Activated CD4-positive, CD25-positive, alpha-beta regulatory T cell treated with anti-CD3 and anti-CD28 coated beads, Interleukin-2, amount 50 U/mL, for 24 hours (primary cell): ENCODE measurements around the gene SLC25A4.

Experiments
- ATAC-seq, 2 donors: fragments of 150-1000 bp; cut with Tn5 transposase; one replicate each; pipeline ENCODE4 v1.10.0; 2021; ENCODE audit warnings: mild to moderate bottlenecking in 1 of 2, moderate library complexity in 1 of 2

Gene SLC25A4

GRCh38 chr4:185122681-185123345 is 20.3 kb upstream of the SLC25A4 start:
- no peak for ATAC-seq

- ATAC-seq = no peak
These were observed 19.1 kb upstream of the SLC25A4 start for GRCh38 chr4:185124006-185124405.

- peak; percentile 14 to 22 for ATAC-seq
These were observed 15.8 kb upstream of the SLC25A4 start for GRCh38 chr4:185127021-185127925.

- peak; percentile 55 to 63 for ATAC-seq
These were observed 14.6 kb upstream of the SLC25A4 start for GRCh38 chr4:185128272-185129119.

GRCh38 chr4:185134307-185134869 is 8.7 kb upstream of the SLC25A4 start:
- peak; percentile 45 to 51 for ATAC-seq

- ATAC-seq = no peak
These were observed 5.7 kb upstream of the SLC25A4 start for GRCh38 chr4:185137233-185137925.

GRCh38 chr4:185138161-185138560 is 4.9 kb upstream of the SLC25A4 start:
- no peak for ATAC-seq

GRCh38 chr4:185139736-185140135 is 3.3 kb upstream of the SLC25A4 start:
- ATAC-seq = no peak

GRCh38 chr4:185141777-185142176 is 1.3 kb upstream of the SLC25A4 start:
- no peak for ATAC-seq

GRCh38 chr4:185142564-185142911 is 528 bp upstream of the SLC25A4 start:
- peak; percentile 10 to 12 for ATAC-seq

- ATAC-seq = no peak
These were observed 519 bp downstream of the SLC25A4 start for GRCh38 chr4:185143601-185143969.

GRCh38 chr4:185144601-185145240 is 1.7 kb downstream of the SLC25A4 start:
- ATAC-seq = no peak

- no peak for ATAC-seq
These were observed 2.5 kb downstream of the SLC25A4 start for GRCh38 chr4:185145572-185145971.

- ATAC-seq = no peak
These were observed 6.3 kb downstream of the SLC25A4 start for GRCh38 chr4:185149392-185149791.

- ATAC-seq = no peak
These were observed 8.2 kb downstream of the SLC25A4 start for GRCh38 chr4:185151296-185151695.

- ATAC-seq = peak; percentile 92 to 94
These were observed 22.6 kb downstream of the SLC25A4 start for GRCh38 chr4:185165605-185166063.

- ATAC-seq = no peak
These were observed 24.2 kb downstream of the SLC25A4 start for GRCh38 chr4:185167234-185167633.

- ATAC-seq = no peak
These were observed 28.5 kb downstream of the SLC25A4 start for GRCh38 chr4:185171373-185172071.

GRCh38 chr4:185179488-185179887 is 36.4 kb downstream of the SLC25A4 start:
- peak in 1 of 2 donors; percentile 41 for ATAC-seq

- no peak for ATAC-seq
These were observed 39.2 kb downstream of the SLC25A4 start for GRCh38 chr4:185182239-185182638.
